Thoracic aorta (tissue), 2 donors: Measurements from ENCODE around the gene KCNN3. TPM values are rescaled to one million over a fixed set of nuclear protein-coding genes. Genes with fewer than 3 reads are reported as not detected.
A peak's percentile ranks its signal among the peaks of the same experiment; 100 is the strongest.

Experiments
- ATAC-seq: fragments of 150-250 bp; one replicate; pipeline ENCODE4 v1.8.0; 2017; ENCODE audit warnings: low read depth; ENCODE audit not compliant: insufficient number of reproducible peaks, low FRiP score
- DNase-seq: peaks from one replicate; pipeline ENCODE4 v3.0.0-alpha.2; 2020; ENCODE audit warnings: low spot score
- H3K27ac ChIP-seq, 2 donors: fragments of 200-600 bp; sonication (generic); 1 replicate in 1 of 2; 2 replicates in 1 of 2; pipeline ENCODE4 v1.5.1; 2016; ENCODE audit warnings: mild to moderate bottlenecking in 2 of 2, moderate library complexity in 2 of 2
- H3K27me3 ChIP-seq: fragments of 200-600 bp; sonication (generic); replicated peaks from 2 replicates; pipeline ENCODE4 v1.6.0; 2016; ENCODE audit warnings: mild to moderate bottlenecking; ENCODE audit not compliant: insufficient read depth
- H3K36me3 ChIP-seq: fragments of 200-600 bp; sonication (generic); one replicate; pipeline ENCODE4 v1.5.1; 2016
- H3K4me1 ChIP-seq, 2 donors: fragments of 200-600 bp; sonication (generic); 1 replicate in 1 of 2; 2 replicates in 1 of 2; pipeline versions ENCODE4 v1.5.1 to v1.6.0; 2016; ENCODE audit warnings: low read depth in 2 of 2, mild to moderate bottlenecking in 1 of 2; ENCODE audit not compliant: control insufficient read depth in 1 of 2
- H3K4me3 ChIP-seq: fragments of 200-600 bp; sonication (generic); 2 replicates; pipeline ENCODE4 v1.5.1; 2016; ENCODE audit warnings: mild to moderate bottlenecking
- H3K9me3 ChIP-seq: fragments of 200-600 bp; sonication (generic); 2 replicates; pipeline ENCODE4 v1.5.1; 2016
- total RNA-seq, 2 donors: library from RNA; depleted of rRNA; stranded (reverse); fragments of >200 nt; gene quantifications; one replicate each; pipeline versions ENCODE4 v1.1.0 to v1.2.3, GENCODE V29; 2016
- TF ChIP-seq, protein P1 (sequence below): fragments of 200-600 bp; sonication (generic); IDR thresholded peaks from one replicate; pipeline ENCODE4 v1.5.1; 2019; ENCODE audit warnings: antibody characterized with exemption

KCNN3 gene
- total RNA-seq, 2 donors from 2014 or later = 0.95 to 1.8 TPM

DNA sequence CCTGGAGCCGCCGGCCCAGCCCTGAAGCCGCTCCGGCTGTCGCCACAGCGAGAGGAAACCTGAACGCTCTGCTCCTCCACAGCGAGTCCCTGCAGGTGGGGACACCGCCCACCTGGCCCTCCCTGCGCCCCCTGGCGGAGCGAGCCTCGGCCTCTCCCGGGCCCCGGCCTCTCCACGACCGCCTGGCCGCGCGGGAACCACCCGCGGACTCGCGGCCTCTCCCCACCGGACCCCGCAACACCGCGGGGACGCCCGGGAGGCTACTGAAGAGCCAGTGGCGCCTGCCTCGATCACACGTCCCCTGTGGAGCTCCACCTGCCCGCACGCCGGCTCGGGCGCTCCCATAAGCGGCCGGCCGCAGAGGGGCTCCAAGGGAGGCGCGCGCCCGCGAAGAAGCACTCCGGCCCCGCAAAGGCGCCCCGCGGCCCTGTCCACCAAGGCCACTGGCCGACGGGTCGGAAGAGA lies 109.6 kb downstream of the KCNN3 start:
- no peaks in the 10 kb centered on the region for H3K9me3 ChIP-seq
- peak overlapping the region in 1 of 2 donors; percentile 20 for H3K27ac ChIP-seq
- peak overlapping the region; percentile 62 for H3K4me3 ChIP-seq
- H3K27me3 ChIP-seq = no peaks in the 10 kb centered on the region
- no peak for DNase-seq
- TF ChIP-seq, protein P1, sequence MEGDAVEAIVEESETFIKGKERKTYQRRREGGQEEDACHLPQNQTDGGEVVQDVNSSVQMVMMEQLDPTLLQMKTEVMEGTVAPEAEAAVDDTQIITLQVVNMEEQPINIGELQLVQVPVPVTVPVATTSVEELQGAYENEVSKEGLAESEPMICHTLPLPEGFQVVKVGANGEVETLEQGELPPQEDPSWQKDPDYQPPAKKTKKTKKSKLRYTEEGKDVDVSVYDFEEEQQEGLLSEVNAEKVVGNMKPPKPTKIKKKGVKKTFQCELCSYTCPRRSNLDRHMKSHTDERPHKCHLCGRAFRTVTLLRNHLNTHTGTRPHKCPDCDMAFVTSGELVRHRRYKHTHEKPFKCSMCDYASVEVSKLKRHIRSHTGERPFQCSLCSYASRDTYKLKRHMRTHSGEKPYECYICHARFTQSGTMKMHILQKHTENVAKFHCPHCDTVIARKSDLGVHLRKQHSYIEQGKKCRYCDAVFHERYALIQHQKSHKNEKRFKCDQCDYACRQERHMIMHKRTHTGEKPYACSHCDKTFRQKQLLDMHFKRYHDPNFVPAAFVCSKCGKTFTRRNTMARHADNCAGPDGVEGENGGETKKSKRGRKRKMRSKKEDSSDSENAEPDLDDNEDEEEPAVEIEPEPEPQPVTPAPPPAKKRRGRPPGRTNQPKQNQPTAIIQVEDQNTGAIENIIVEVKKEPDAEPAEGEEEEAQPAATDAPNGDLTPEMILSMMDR = peak; percentile 70
- no peaks in the 10 kb centered on the region for H3K36me3 ChIP-seq
- no peak for ATAC-seq
- H3K4me1 ChIP-seq = peaks cover 4 to 6% of the 10 kb centered on the region in 2 donors

- Histone ChIP-seq H3K27ac (no peak overlapping the region), H3K36me3 (no peaks in the 10 kb centered on the region), H3K27me3 (no peaks in the 10 kb centered on the region), H3K4me1 (peaks cover 4 to 6% of the 10 kb centered on the region in 2 donors), H3K9me3 (no peaks in the 10 kb centered on the region), H3K4me3 (no peak overlapping the region)
- ATAC-seq (no peak), DNase-seq (no peak)
- TF ChIP-seq, protein P1 = no peak
Observed at GRCh38 chr1:154759793-154760192, 110.3 kb downstream of the KCNN3 start.

DNA sequence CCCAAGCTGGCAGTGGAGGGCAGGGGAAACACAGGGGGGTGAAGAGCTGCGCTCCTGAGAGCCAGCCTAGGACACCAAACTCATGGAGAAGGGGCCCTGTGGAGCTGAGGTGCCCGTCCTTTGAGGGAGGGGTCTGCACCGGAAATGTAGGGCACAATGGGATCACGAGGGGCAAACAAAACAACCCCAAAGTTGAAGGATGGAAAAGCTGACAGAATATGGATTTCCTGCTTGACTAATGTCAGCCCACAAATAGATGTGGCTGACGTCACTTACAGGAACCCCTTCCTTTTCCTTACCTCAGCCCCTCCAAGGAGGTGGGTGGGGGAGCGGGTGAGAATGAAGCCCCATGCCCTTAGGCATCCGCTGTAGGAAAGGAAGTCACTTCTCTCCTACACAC lies 110.9 kb downstream of the KCNN3 start:
- DNase-seq = no peak
- H3K27ac ChIP-seq = no peak overlapping the region
- no peaks in the 10 kb centered on the region for H3K27me3 ChIP-seq
- no peak for ATAC-seq
- no peak overlapping the region for H3K4me3 ChIP-seq
- no peaks in the 10 kb centered on the region for H3K9me3 ChIP-seq
- peaks cover 4 to 6% of the 10 kb centered on the region in 2 donors for H3K4me1 ChIP-seq
- TF ChIP-seq, protein P1 = no peak
- H3K36me3 ChIP-seq = no peaks in the 10 kb centered on the region

DNA sequence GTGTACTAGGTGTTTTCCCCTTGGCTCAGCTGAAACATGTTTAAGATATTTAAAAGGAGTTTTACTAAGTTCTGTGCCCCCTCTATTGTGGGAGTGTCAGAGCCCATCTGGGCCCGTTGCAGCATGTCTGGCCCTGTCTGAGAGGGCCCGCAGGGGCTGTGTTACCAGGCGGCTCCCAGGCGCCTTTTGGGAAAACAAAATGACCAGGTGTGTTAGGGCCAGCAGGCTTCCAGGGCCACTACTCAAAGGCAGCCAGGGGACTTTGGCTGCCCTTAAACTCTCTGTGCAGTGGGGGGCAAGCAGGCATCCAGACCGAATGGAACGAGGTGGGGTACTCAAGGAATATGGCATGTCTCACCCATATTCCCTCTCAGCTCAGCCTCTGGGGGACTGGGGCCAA lies 111.7 kb downstream of the KCNN3 start:
- no peak overlapping the region for H3K4me3 ChIP-seq
- DNase-seq (no peak), ATAC-seq (no peak)
- H3K27me3 ChIP-seq = no peaks in the 10 kb centered on the region
- no peaks in the 10 kb centered on the region for H3K36me3 ChIP-seq
- H3K9me3 ChIP-seq = no peaks in the 10 kb centered on the region
- H3K27ac ChIP-seq = no peak overlapping the region
- TF ChIP-seq, protein P1 = no peak
- peaks cover 4 to 6% of the 10 kb centered on the region in 2 donors for H3K4me1 ChIP-seq

- ATAC-seq (no peak), DNase-seq (no peak)
- TF ChIP-seq, protein P1 = no peak
- Histone ChIP-seq H3K4me3 (no peak overlapping the region), H3K4me1 (peaks cover 4 to 6% of the 10 kb centered on the region in 2 donors), H3K27ac (no peak overlapping the region), H3K36me3 (no peaks in the 10 kb centered on the region), H3K27me3 (no peaks in the 10 kb centered on the region), H3K9me3 (no peaks in the 10 kb centered on the region)
Observed at GRCh38 chr1:154756793-154757548, 113.1 kb downstream of the KCNN3 start.
